Glutamatergic neuron (in vitro differentiated cells): Measurements from ENCODE around the gene MOV10L1. TPM values are rescaled to one million over a fixed set of nuclear protein-coding genes. Genes with fewer than 3 reads are reported as not detected.
"Not testable (repeated sequence)": the region's sequence is repeated elsewhere in the genome, so short reads cannot be mapped to it uniquely, and the experiment has no call there.

ENCODE experiments used
- DNase-seq: peaks from one replicate; pipeline ENCODE4 v3.0.0; 2022
- H3K27ac Mint-ChIP-seq: one replicate; pipeline ENCODE4 v1.8.0; 2020; ENCODE audit warnings: mild to moderate bottlenecking, mixed read lengths, inconsistent platforms; ENCODE audit not compliant: unreplicated experiment
- H3K27me3 Mint-ChIP-seq: one replicate; pipeline ENCODE4 v1.8.0; 2020; ENCODE audit warnings: mild to moderate bottlenecking, moderate library complexity, mixed read lengths, inconsistent platforms; ENCODE audit not compliant: unreplicated experiment
- H3K36me3 Mint-ChIP-seq: one replicate; pipeline ENCODE4 v1.8.0; 2020; ENCODE audit warnings: mild to moderate bottlenecking, mixed read lengths, inconsistent platforms; ENCODE audit not compliant: unreplicated experiment
- H3K4me1 Mint-ChIP-seq: one replicate; pipeline ENCODE4 v1.8.0; 2020; ENCODE audit warnings: mild to moderate bottlenecking, low read depth, mixed read lengths, inconsistent platforms; ENCODE audit not compliant: unreplicated experiment
- H3K4me3 Mint-ChIP-seq: one replicate; pipeline ENCODE4 v1.8.0; 2020; ENCODE audit warnings: mild to moderate bottlenecking, mixed read lengths, inconsistent platforms; ENCODE audit not compliant: unreplicated experiment
- H3K9me3 Mint-ChIP-seq: one replicate; pipeline ENCODE4 v1.8.0; 2020; ENCODE audit warnings: mild to moderate bottlenecking, moderate library complexity, mixed read lengths, inconsistent platforms; ENCODE audit not compliant: unreplicated experiment
- CTCF ChIP-seq: fragments of 200-600 bp; sonication (generic); IDR thresholded peaks from one replicate; pipeline ENCODE4 v1.5.0; 2021; ENCODE audit not compliant: partially characterized antibody, unreplicated experiment
- total RNA-seq: library from RNA; stranded (reverse); fragmentation: NEBNext Ultra II Directional; extraction: Animal tissue kit (Norgen Biotek cat#: 25700); gene quantifications from one replicate; pipeline ENCODE4 v1.2.1, GENCODE V29; 2021; ENCODE audit not compliant: unreplicated experiment

Gene MOV10L1
- total RNA-seq, 1 donor from 2014 or later = 0.34 TPM

- H3K27ac Mint-ChIP-seq = no peak overlapping the region
- no peaks in the 10 kb centered on the region for H3K27me3 Mint-ChIP-seq
- H3K4me3 Mint-ChIP-seq = no peak overlapping the region
- peaks cover 2% of the 10 kb centered on the region for H3K9me3 Mint-ChIP-seq
- no peaks in the 10 kb centered on the region for H3K36me3 Mint-ChIP-seq
- no peak for TF ChIP-seq CTCF
- peaks cover 7% of the 10 kb centered on the region for H3K4me1 Mint-ChIP-seq
- no peak for DNase-seq
These were observed 5.7 kb upstream of the MOV10L1 start for GRCh38 chr22:50084080-50084477.

GRCh38 chr22:50084614-50085021 lies 5.2 kb upstream of the MOV10L1 start:
- DNase-seq = no peak
- peak overlapping the region; percentile 13 for H3K4me3 Mint-ChIP-seq
- H3K4me1 Mint-ChIP-seq = peaks cover 7% of the 10 kb centered on the region
- H3K27me3 Mint-ChIP-seq = no peaks in the 10 kb centered on the region
- TF ChIP-seq CTCF = no peak
- H3K27ac Mint-ChIP-seq = no peak overlapping the region
- no peaks in the 10 kb centered on the region for H3K36me3 Mint-ChIP-seq
- H3K9me3 Mint-ChIP-seq = peaks cover 2% of the 10 kb centered on the region

DNA sequence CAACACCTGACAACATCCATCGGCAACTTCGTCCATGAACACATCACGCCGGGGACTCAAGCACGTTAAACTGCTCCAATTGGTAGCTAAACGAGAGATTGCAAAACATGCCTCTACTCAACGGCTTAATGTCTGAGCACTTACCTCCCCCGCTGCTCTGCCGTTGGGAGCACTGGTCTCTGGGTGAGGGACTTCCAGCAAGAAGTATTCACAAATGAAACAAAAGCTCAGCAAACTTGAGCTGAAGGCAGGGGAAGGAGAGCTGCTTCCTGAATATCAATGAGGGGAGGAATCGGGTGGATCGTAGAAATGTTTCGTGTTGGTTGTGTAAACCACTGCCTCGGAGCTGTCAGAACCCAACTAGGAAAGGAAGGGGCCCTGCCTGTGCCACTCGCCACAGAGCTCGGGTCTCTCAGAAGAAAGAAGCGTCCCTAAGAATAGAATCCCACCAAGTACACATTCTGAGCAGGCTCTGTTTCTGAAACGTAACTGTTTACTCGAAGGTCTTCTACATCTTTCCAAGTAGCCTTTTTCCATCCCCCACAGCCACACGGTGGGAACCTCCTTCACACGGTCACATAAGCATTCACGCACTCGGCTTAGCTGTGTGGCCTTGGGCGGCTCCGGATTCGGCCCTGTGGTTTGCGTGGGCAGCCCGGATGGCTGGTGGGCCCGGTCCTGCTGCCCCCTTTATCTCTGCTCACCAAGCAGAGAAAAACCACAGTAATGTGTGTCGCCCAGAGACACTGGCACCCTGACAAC lies 4.4 kb upstream of the MOV10L1 start, which contains the start of gene MLC1:
TSS of gene MLC1 (minus strand) at position 216 of the 762 bp plus-strand sequence. CDS start 524 bp downstream, outside the sequence.
- Mint-ChIP-seq H3K9me3 (peaks cover 3% of the 10 kb centered on the region), H3K27ac (peak within 1 kb of the TSS; percentile 23), H3K36me3 (peaks cover 2% of the 10 kb centered on the region), H3K4me3 (peak within 1 kb of the TSS; percentile 13), H3K4me1 (peaks cover 7% of the 10 kb centered on the region), H3K27me3 (no peaks in the 10 kb centered on the region)
- TF ChIP-seq CTCF = no peak
- DNase-seq = no peak

DNA sequence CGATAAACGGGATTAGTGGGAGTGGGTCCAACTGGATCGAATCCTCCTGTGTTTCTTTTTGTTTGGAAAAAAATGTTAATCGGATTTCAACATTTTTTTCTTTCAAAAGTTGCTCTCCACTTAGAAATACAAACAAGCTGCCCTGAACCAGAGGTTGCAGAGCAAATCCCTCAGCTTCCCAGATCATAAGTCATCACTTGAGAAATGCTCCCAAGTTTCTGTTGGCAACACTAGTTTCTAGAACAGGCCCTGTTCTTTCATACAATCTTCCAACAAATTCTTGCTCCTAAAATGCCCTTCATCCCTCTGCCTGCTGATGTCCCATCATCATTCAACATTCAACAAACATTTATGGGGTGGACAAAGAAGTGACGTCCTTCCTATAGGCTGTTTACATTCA lies 3.3 kb upstream of the MOV10L1 start:
- no peaks in the 10 kb centered on the region for H3K27me3 Mint-ChIP-seq
- peaks cover 7% of the 10 kb centered on the region for H3K4me1 Mint-ChIP-seq
- H3K27ac Mint-ChIP-seq = no peak overlapping the region

GRCh38 chr22:50086975-50087374 lies 2.8 kb upstream of the MOV10L1 start:
- not testable (repeated sequence) for H3K27me3 Mint-ChIP-seq, H3K9me3 Mint-ChIP-seq, DNase-seq, H3K4me1 Mint-ChIP-seq, H3K27ac Mint-ChIP-seq, H3K36me3 Mint-ChIP-seq, H3K4me3 Mint-ChIP-seq

More for the DNA sequence above, 3.3 kb upstream of the MOV10L1 start:
- Mint-ChIP-seq H3K9me3 (peaks cover 6% of the 10 kb centered on the region), H3K4me3 (no peak overlapping the region), H3K36me3 (peaks cover 5% of the 10 kb centered on the region)
- TF ChIP-seq CTCF = no peak
- DNase-seq = no peak
